Choroid plexus epithelial cell (primary cell): ENCODE measurements around the gene LPXN.

Source experiments
- DNase-seq: peaks from one replicate; pipeline ENCODE4 v3.0.0-alpha.2; 2010; ENCODE audit warnings: low read depth
- H3K4me3 ChIP-seq: 2 replicates; pipeline ENCODE4 v1.5.1; 2011; ENCODE audit warnings: low read depth, mild to moderate bottlenecking, control low read depth, low read length, moderate library complexity
- CTCF ChIP-seq: conservative IDR thresholded peaks from 2 replicates; pipeline ENCODE4 v1.5.1; 2011; ENCODE audit warnings: low read depth, mild to moderate bottlenecking, control low read depth, inconsistent platforms, low read length, moderate library complexity

The LPXN gene

GRCh38 chr11:58508005-58508404 lies 67.7 kb downstream of the LPXN start, which contains the start of gene OR5B21:
Gene OR5B21 (minus strand): TSS chr11:58508105. CDS start chr11:58508105, 0 bp downstream.
- TF ChIP-seq CTCF, result no peak
- no peak within 1 kb of the TSS for H3K4me3 ChIP-seq
- no peak for DNase-seq

- no peak for DNase-seq
- no peak for TF ChIP-seq CTCF
- no peak overlapping the region for H3K4me3 ChIP-seq
Measured at GRCh38 chr11:58507355-58507754, 68.3 kb downstream of the LPXN start.

- no peak for DNase-seq
- H3K4me3 ChIP-seq, result no peak overlapping the region
- no peak for TF ChIP-seq CTCF
Measured at GRCh38 chr11:58506935-58507334, 68.7 kb downstream of the LPXN start.

GRCh38 chr11:58505849-58506248 lies 69.8 kb downstream of the LPXN start:
- H3K4me3 ChIP-seq, result no peak overlapping the region
- DNase-seq, result no peak
- no peak for TF ChIP-seq CTCF

- TF ChIP-seq CTCF, result no peak
- H3K4me3 ChIP-seq, result no peak overlapping the region
- DNase-seq, result no peak
Measured at GRCh38 chr11:58504232-58504631, 71.4 kb downstream of the LPXN start.

- DNase-seq, result no peak
- H3K4me3 ChIP-seq, result no peak overlapping the region
- TF ChIP-seq CTCF, result no peak
Measured at GRCh38 chr11:58503361-58503856, 72.2 kb downstream of the LPXN start.

GRCh38 chr11:58502004-58502403 lies 73.7 kb downstream of the LPXN start:
- H3K4me3 ChIP-seq, result no peak overlapping the region
- no peak for DNase-seq
- TF ChIP-seq CTCF, result no peak
